Thyroid gland (tissue), 4 donors: Measurements from ENCODE around the gene TAF8.

ENCODE experiments used
- CTCF ChIP-seq, 6 experiments: fragments of 200-600 bp in 3 of 6; fragments of 450-650 bp in 3 of 6; sonication (generic) in 3 of 6; IDR thresholded peaks; one replicate each; pipeline ENCODE4 v1.5.1; 2016 to 2019; ENCODE audit warnings: antibody characterized with exemption in 6 of 6, mild to moderate bottlenecking in 2 of 6, inconsistent platforms in 1 of 6, moderate library complexity in 1 of 6
- POLR2A ChIP-seq, 2 donors: fragments of 450-650 bp; IDR thresholded peaks; one replicate each; pipeline ENCODE4 v1.6.1; 2017; ENCODE audit warnings: antibody characterized with exemption in 2 of 2, mild to moderate bottlenecking in 2 of 2, moderate library complexity in 1 of 2

- TF ChIP-seq POLR2A (IDR thresholded peaks at IDR 0.05) = no peak
- TF ChIP-seq CTCF (IDR thresholded peaks at IDR 0.05) = no peak
Observed at GRCh38 chr6:42117843-42118161, 67.5 kb downstream of the TAF8 start.
